GM12878 (cell line): Measurements from ENCODE around the gene CLEC2B. TPM values are rescaled to one million over a fixed set of nuclear protein-coding genes. Genes with fewer than 3 reads are reported as not detected.

ENCODE experiments used
- ATAC-seq: fragments of 200-7000 bp; cut with Tn5 transposase; 3 replicates; pipeline ENCODE4 v1.9.1; 2020; ENCODE audit warnings: mild to moderate bottlenecking, moderate library complexity
- BruUV-seq: library from RNA; stranded (reverse); fragments of 400-500 nt; replicated peaks from 2 replicates; lab custom pipeline; 2021; lab: Mats Ljungman, UMichigan
- CTCF ChIA-PET: fragments of 300-600 bp; sonication (Branson Sonifier 250); formaldehyde crosslinking; extraction: SDS; loops from one replicate; lab custom pipeline; 2021; ENCODE audit warnings: inconsistent platforms; lab: Yijun Ruan, JAX
- POLR2A ChIA-PET: fragments of 350-600 bp; formaldehyde crosslinking; extraction: SDS; loops from one replicate; lab custom pipeline; 2021; ENCODE audit warnings: inconsistent platforms; lab: Charles Lee
- RAD21 ChIA-PET: fragments of 300-600 bp; sonication (Branson Sonifier 250); formaldehyde crosslinking; loops from one replicate; lab custom pipeline; 2023; ENCODE audit warnings: antibody characterized with exemption; ENCODE audit not compliant: unreplicated experiment; lab: Charles Lee
- SMC1A ChIA-PET: fragments of 300-600 bp; sonication (Branson Sonifier 250); formaldehyde crosslinking; loops from one replicate; lab custom pipeline; 2023; ENCODE audit not compliant: unreplicated experiment, uncharacterized antibody; lab: Charles Lee
- DNase-seq: peaks from one replicate; pipeline ENCODE4 v3.0.0-alpha.2; 2011; ENCODE audit warnings: low read depth, low spot score
- FAIRE-seq: peaks from 3 replicates; lab custom pipeline; 2011; peaks lifted over from hg19 to GRCh38; lab: Jason Lieb, UNC
- H2AFZ ChIP-seq: 2 replicates; pipeline ENCODE4 v1.6.0; 2011; ENCODE audit warnings: low read depth, low read length, control low read depth; ENCODE audit not compliant: control insufficient read depth
- H3K27ac ChIP-seq: 2 replicates; pipeline ENCODE4 v1.5.1; 2011; ENCODE audit warnings: control low read depth; ENCODE audit not compliant: control insufficient read depth, insufficient read depth
- H3K27me3 ChIP-seq, 2 experiments: replicated peaks in 1 of 2; 2 replicates each; pipeline versions ENCODE4 v1.6.0 to v1.6.1; 2011; ENCODE audit warnings: low read length in 1 of 2; ENCODE audit not compliant: control insufficient read depth in 2 of 2, insufficient read depth in 2 of 2
- H3K36me3 ChIP-seq, 2 experiments: 2 replicates each; pipeline ENCODE4 v1.5.1; 2011; ENCODE audit warnings: low read length in 1 of 2; ENCODE audit not compliant: control insufficient read depth in 2 of 2, insufficient read depth in 2 of 2
- H3K4me1 ChIP-seq: 2 replicates; pipeline ENCODE4 v1.6.1; 2011; ENCODE audit warnings: mild to moderate bottlenecking, low read length, moderate library complexity, mixed read lengths; ENCODE audit not compliant: control insufficient read depth, insufficient read depth
- H3K4me2 ChIP-seq: 2 replicates; pipeline ENCODE4 v1.6.0; 2011; ENCODE audit warnings: control low read depth; ENCODE audit not compliant: control insufficient read depth, insufficient read depth
- H3K4me3 ChIP-seq: fragments of 200-600 bp; sonication (generic); 2 replicates; pipeline ENCODE4 v1.5.1; 2016
- H3K79me2 ChIP-seq: 2 replicates; pipeline ENCODE4 v1.6.0; 2011; ENCODE audit warnings: low read length; ENCODE audit not compliant: control insufficient read depth, insufficient read depth
- H3K9ac ChIP-seq: 2 replicates; pipeline ENCODE4 v1.8.0; 2011; ENCODE audit warnings: low read length, control low read depth, mixed read lengths; ENCODE audit not compliant: control insufficient read depth, insufficient read depth
- H3K9me3 ChIP-seq: replicated peaks from 3 replicates; pipeline ENCODE4 v1.5.1; 2011; ENCODE audit warnings: mild to moderate bottlenecking, low read length; ENCODE audit not compliant: control insufficient read depth, insufficient read depth
- H4K20me1 ChIP-seq: 2 replicates; pipeline ENCODE4 v1.6.0; 2011; ENCODE audit not compliant: control insufficient read depth, insufficient read depth
- BACH1 ChIP-seq: fragments of 450-650 bp; IDR thresholded peaks from 2 replicates; pipeline ENCODE4 v1.6.1; 2017; ENCODE audit warnings: mild to moderate bottlenecking, borderline replicate concordance
- EGR1 ChIP-seq, 2 experiments: IDR thresholded peaks; 1 replicate in 1 of 2; 2 replicates in 1 of 2; pipeline ENCODE4 v1.6.1; 2011 to 2012; ENCODE audit warnings: low read depth in 2 of 2, low read length in 2 of 2, borderline replicate concordance in 1 of 2, mild to moderate bottlenecking in 1 of 2, moderate library complexity in 1 of 2
- SREBF1 ChIP-seq: IDR thresholded peaks from 2 replicates; pipeline ENCODE4 v1.6.1; 2012; ENCODE audit warnings: mild to moderate bottlenecking, low read length
- WGBS: methylation state at CpG from one replicate; pipeline ENCODE4 v1.1.6; 2016; ENCODE audit warnings: low lambda C conversion rate; ENCODE audit not compliant: insufficient replicate concordance, insufficient coverage; ENCODE audit errors: missing lambda C conversion rate; 5-methylcytosine and 5-hydroxymethylcytosine counted together
- in situ Hi-C: fragments of 300-500 bp; cut with MboI; formaldehyde crosslinking; loops from 9 replicates; pipeline ENCODE4 v1.14.3; 2018; ENCODE audit warnings: mixed read lengths
- intact Hi-C: fragments of 100-400 bp; cut with micrococcal nuclease; formaldehyde crosslinking; loops from one replicate; pipeline ENCODE4 v1.14.2; 2022; ENCODE audit not compliant: unreplicated experiment
- polyA plus RNA-seq, 11 experiments: library from polyadenylated mRNA; depleted of rRNA in 4 of 11; unstranded in 6 of 11; stranded (reverse) in 5 of 11; fragments of >200 nt; fragmentation: Nextera tagmentation in 4 of 11; fragmentation: Illumina TruSeq in 1 of 11; extraction: Ambion mirVana in 4 of 11; extraction: Trizol in 1 of 11; gene quantifications; 1 replicate in 1 of 11; 2 replicates in 10 of 11; pipeline versions ENCODE4 v1.2.1 to v1.2.3, GENCODE V29; 2011 to 2016; ENCODE audit warnings: inconsistent platforms in 2 of 11, missing spikeins in 2 of 11, low read depth in 1 of 11
- total RNA-seq, 4 experiments: library from RNA; depleted of rRNA in 3 of 4; stranded (reverse); fragments of >200 nt in 3 of 4; fragmentation: Illumina TruSeq in 1 of 4; extraction: Trizol in 1 of 4; gene quantifications; 2 replicates each; pipeline versions ENCODE4 v1.2.1 to v1.2.3, GENCODE V29; 2013 to 2021
- TF ChIP-seq, protein P1 (sequence below): fragments of 450-650 bp; IDR thresholded peaks from 2 replicates; pipeline ENCODE4 v1.6.1; 2017; ENCODE audit warnings: mild to moderate bottlenecking

Gene CLEC2B
- total and polyA plus RNA-seq, 10 of the 15 experiments (the other 5 are each of a cell fraction or from before 2014, with no cell fraction given): 7.1 to 21.6 (median 12.0) TPM

DNA sequence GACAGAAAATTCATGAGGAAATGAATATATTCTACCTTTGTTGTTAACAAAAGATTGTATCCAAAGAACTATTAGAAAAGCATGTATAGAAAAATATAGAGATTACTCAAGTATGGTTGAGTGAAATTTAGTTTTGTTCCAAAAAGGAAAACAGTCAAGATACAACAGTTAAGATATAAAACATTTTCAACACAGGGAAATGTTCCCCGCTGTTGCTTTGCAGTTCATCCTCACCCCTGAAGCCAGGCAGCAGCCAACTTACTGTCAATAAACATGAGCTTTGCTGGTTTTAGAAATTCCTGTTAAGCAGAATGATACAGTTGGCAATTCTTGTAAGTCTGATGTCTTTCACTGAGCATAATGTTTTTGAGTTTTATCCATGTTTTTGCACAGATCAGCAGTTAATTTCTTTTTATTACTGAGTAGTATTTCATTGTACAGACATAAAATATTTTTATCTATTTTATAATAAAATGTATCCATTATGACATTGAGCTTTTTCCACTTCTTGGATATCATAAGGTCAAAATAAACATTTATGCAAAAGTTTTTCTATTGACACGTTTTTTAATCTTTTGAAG lies 1.2 kb upstream of the CLEC2B start:
- no TSS peak for BruUV-seq
- POLR2A ChIA-PET: no interaction called here

More for the DNA sequence above, 1.2 kb upstream of the CLEC2B start:
- peak overlapping the region; percentile 66; the same call in 1 of the 2 replicates for H3K9ac ChIP-seq
- H3K27me3 ChIP-seq: no peaks in the 10 kb centered on the region
- H3K9me3 ChIP-seq: no peaks in the 10 kb centered on the region
- intact Hi-C loops (no loop called here), in situ Hi-C loops (no loop called here)
- FAIRE-seq: no peak
- no peak for ATAC-seq
- TF ChIP-seq SREBF1: no peak
- TF ChIP-seq, protein P1, sequence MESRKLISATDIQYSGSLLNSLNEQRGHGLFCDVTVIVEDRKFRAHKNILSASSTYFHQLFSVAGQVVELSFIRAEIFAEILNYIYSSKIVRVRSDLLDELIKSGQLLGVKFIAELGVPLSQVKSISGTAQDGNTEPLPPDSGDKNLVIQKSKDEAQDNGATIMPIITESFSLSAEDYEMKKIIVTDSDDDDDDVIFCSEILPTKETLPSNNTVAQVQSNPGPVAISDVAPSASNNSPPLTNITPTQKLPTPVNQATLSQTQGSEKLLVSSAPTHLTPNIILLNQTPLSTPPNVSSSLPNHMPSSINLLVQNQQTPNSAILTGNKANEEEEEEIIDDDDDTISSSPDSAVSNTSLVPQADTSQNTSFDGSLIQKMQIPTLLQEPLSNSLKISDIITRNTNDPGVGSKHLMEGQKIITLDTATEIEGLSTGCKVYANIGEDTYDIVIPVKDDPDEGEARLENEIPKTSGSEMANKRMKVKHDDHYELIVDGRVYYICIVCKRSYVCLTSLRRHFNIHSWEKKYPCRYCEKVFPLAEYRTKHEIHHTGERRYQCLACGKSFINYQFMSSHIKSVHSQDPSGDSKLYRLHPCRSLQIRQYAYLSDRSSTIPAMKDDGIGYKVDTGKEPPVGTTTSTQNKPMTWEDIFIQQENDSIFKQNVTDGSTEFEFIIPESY: no peak
- TF ChIP-seq BACH1: no peak
- TF ChIP-seq EGR1 (IDR thresholded peaks at IDR 0.05; ENCODE audit: borderline replicate concordance in 1 of 2, low read depth in 2 of 2, low read length in 2 of 2): no peak
- H3K4me3 ChIP-seq: peak overlapping the region; percentile 58; the same call in 1 of the 2 replicates
- RAD21 ChIA-PET: no interaction called here
- no peaks in the 10 kb centered on the region for H4K20me1 ChIP-seq
- peak overlapping the region; percentile 39 for H2AFZ ChIP-seq
- H3K27ac ChIP-seq: no peak overlapping the region
- SMC1A ChIA-PET: interaction anchor here (1.1 to 1.8 kb wide), 3 partner anchors 44 to 128 kb away, joined by 3 to 6 read pairs (median 3); partner anchors contain the start of gene KLRF1
- CTCF ChIA-PET: interaction anchor here (0.7 to 1.4 kb wide), 3 partner anchors 119 to 128 kb away, joined by 3 to 4 read pairs (median 4); no protein-coding TSS in a partner anchor
- no peaks in the 10 kb centered on the region for H3K4me1 ChIP-seq
- H3K36me3 ChIP-seq: no peaks in the 10 kb centered on the region
- H3K4me2 ChIP-seq: no peak overlapping the region
- no peak for DNase-seq
- peaks cover 10% of the 10 kb centered on the region for H3K79me2 ChIP-seq
- 65% methylated on average over 2 of the region's 2 CpGs for WGBS
